Spleen (tissue), 11 donors: ENCODE measurements around the gene KLHL26. TPM values are rescaled to one million over a fixed set of nuclear protein-coding genes. Genes with fewer than 3 reads are reported as not detected.

ENCODE experiments used
- DNase-seq: peaks from one replicate; pipeline ENCODE4 v3.0.0-alpha.2; 2020
- H3K27ac ChIP-seq, 8 donors: fragments of 200-600 bp; sonication (generic) in 7 of 8; 1 replicate in 4 of 8; 2 replicates in 4 of 8; pipeline versions ENCODE4 v1.5.0 to v1.8.0; 2016 to 2021; ENCODE audit warnings: inconsistent platforms in 4 of 8, mild to moderate bottlenecking in 4 of 8, moderate library complexity in 1 of 8
- H3K27me3 ChIP-seq, 7 donors: fragments of 200-600 bp; sonication (generic) in 6 of 7; replicated peaks in 1 of 7; 1 replicate in 4 of 7; 2 replicates in 3 of 7; pipeline versions ENCODE4 v1.5.0 to v1.8.0; 2016 to 2021; ENCODE audit warnings: inconsistent platforms in 3 of 7, mild to moderate bottlenecking in 1 of 7
- H3K36me3 ChIP-seq, 6 donors: fragments of 200-600 bp; sonication (generic) in 5 of 6; 1 replicate in 4 of 6; 2 replicates in 2 of 6; pipeline versions ENCODE4 v1.5.0 to v1.8.0; 2016 to 2021; ENCODE audit warnings: inconsistent platforms in 2 of 6
- H3K4me1 ChIP-seq, 6 donors: fragments of 200-600 bp; sonication (generic) in 5 of 6; 1 replicate in 3 of 6; 2 replicates in 3 of 6; pipeline versions ENCODE4 v1.5.0 to v1.8.0; 2016 to 2021; ENCODE audit warnings: inconsistent platforms in 3 of 6
- H3K4me3 ChIP-seq, 8 donors: fragments of 200-600 bp; sonication (generic) in 7 of 8; 1 replicate in 4 of 8; 2 replicates in 4 of 8; pipeline versions ENCODE4 v1.5.0 to v1.8.0; 2016 to 2021; ENCODE audit warnings: inconsistent platforms in 4 of 8, mild to moderate bottlenecking in 4 of 8, moderate library complexity in 2 of 8
- H3K9me3 ChIP-seq, 8 donors: fragments of 200-600 bp; sonication (generic) in 7 of 8; 1 replicate in 4 of 8; 2 replicates in 4 of 8; pipeline versions ENCODE4 v1.5.0 to v1.8.0; 2016 to 2021; ENCODE audit warnings: inconsistent platforms in 4 of 8
- POLR2A ChIP-seq, 3 donors: fragments of 450-650 bp; IDR thresholded peaks; one replicate each; pipeline ENCODE4 v1.5.1; 2017; ENCODE audit warnings: antibody characterized with exemption in 3 of 3, mild to moderate bottlenecking in 1 of 3
- POLR2AphosphoS5 ChIP-seq, 3 donors: sonication (generic); formaldehyde crosslinking; IDR thresholded peaks; one replicate each; pipeline ENCODE4 v1.5.1; 2017; ENCODE audit warnings: antibody characterized with exemption in 3 of 3
- WGBS, 5 donors: extraction: QIAGEN DNeasy Blood & Tissue Kit in 3 of 5; methylation state at CpG; one replicate each; pipeline versions ENCODE4 v1.1.5 to v1.1.7; 2013 to 2018; 5-methylcytosine and 5-hydroxymethylcytosine counted together
- intact Hi-C: fragments of 100-400 bp; cut with DNase I; formaldehyde crosslinking; loops from one replicate; pipeline ENCODE4 v1.15.0; 2023; ENCODE audit warnings: low total_unique reads
- polyA plus RNA-seq, 3 donors: library from polyadenylated mRNA; stranded (reverse); fragments of 200-250 nt; gene quantifications; one replicate each; pipeline ENCODE4 v1.2.1, GENCODE V29; 2013
- total RNA-seq, 7 donors: library from RNA; depleted of rRNA in 3 of 7; stranded (reverse); fragments of >200 nt in 3 of 7; fragmentation: NEBNext Ultra II Directional in 4 of 7; extraction: Animal tissue kit (Norgen Biotek cat#: 25700) in 4 of 7; gene quantifications; one replicate each; pipeline versions ENCODE4 v1.1.0 to v1.2.1, GENCODE V29; 2016 to 2021
- TF ChIP-seq, protein P1 (sequence below), 11 experiments: fragments of 200-600 bp in 7 of 11; fragments of 450-650 bp in 4 of 11; sonication (generic) in 4 of 11; IDR thresholded peaks in 8 of 11; conservative IDR thresholded peaks in 3 of 11; 1 replicate in 7 of 11; 2 replicates in 4 of 11; pipeline versions ENCODE4 v1.4.0 to v1.8.0; 2016 to 2021; ENCODE audit warnings: antibody characterized with exemption in 11 of 11, inconsistent platforms in 4 of 11, mild to moderate bottlenecking in 1 of 11
- donor health status: healthy with polysubstance abuse.
- donor health status: DM: no; HTN: no; CAD: no; lungs with moderate emphysema.
- donor health status: DM: no; HTN: no; CAD: no.
- donor health status: Bipolar disorder and iron deficiency.
- donor health status: healthy.
- donor health status: DM: no; HTN: no; CAD: no.
- donor health status: DM: yes; HTN: yes; CAD: no.

KLHL26 gene
- total and polyA plus RNA-seq, 10 donors, result 1.7 to 23.1 (median 7.2) TPM

DNA sequence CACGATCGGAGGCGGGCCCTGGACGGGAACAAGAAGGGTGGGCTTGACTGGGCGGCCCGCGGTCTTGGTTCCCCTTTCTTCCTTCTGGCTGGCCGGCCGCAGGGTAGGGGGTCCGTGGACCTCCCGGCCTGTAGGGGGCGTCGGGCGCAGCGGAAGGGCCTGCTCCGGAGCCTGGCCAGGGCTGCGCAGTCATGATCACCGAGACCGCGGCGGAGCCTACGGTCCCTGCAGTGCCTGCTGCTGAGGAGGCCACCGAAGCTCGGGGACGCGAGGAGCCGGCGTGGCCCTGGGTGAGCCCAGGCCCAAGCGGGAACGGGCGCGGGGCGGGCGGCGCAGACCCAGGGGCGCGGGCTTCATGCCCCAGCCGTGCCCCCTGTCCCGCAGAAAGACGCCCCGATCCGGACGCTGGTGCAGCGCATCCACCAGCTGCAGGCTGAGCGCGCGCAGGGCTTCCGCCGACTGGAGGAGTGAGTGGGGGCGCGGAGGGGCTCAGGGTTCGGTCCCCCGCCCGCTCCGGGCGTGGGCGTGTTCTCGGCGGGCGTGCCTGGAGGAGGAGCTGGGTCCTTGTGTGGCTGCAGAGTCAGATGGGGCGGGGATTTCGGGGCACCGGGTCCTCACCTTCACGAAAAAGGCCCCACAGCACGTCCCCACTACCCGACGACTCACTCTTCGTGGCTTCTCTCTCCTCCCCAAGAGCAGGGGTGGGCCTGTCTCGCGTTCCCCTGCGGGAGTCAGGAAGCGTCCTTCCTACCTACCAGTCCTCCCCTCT is 48.0 kb upstream of the KLHL26 start, which contains the start of gene REX1BD:
Gene REX1BD, plus strand, starts transcription at position 188 of the 769 bp plus-strand sequence. Its CDS starts 4 bp downstream, at position 192.
- Histone ChIP-seq H3K27me3 (no peaks in the 10 kb centered on the region), H3K4me1 (peaks cover 18 to 58% (median 37%) of the 10 kb centered on the region in 6 donors), H3K27ac (peak within 1 kb of the TSS; percentile 89 to 96 (median 92)), H3K4me3 (peak within 1 kb of the TSS; percentile 77 to 98 (median 94)), H3K36me3 (peaks cover 0 to 23% (median 13%) of the 10 kb centered on the region in 6 donors), H3K9me3 (no peaks in the 10 kb centered on the region)
- peak; percentile 6 to 71 (median 62) for TF ChIP-seq POLR2A (IDR thresholded peaks at IDR 0.05)
- TF ChIP-seq, protein P1, sequence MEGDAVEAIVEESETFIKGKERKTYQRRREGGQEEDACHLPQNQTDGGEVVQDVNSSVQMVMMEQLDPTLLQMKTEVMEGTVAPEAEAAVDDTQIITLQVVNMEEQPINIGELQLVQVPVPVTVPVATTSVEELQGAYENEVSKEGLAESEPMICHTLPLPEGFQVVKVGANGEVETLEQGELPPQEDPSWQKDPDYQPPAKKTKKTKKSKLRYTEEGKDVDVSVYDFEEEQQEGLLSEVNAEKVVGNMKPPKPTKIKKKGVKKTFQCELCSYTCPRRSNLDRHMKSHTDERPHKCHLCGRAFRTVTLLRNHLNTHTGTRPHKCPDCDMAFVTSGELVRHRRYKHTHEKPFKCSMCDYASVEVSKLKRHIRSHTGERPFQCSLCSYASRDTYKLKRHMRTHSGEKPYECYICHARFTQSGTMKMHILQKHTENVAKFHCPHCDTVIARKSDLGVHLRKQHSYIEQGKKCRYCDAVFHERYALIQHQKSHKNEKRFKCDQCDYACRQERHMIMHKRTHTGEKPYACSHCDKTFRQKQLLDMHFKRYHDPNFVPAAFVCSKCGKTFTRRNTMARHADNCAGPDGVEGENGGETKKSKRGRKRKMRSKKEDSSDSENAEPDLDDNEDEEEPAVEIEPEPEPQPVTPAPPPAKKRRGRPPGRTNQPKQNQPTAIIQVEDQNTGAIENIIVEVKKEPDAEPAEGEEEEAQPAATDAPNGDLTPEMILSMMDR (IDR thresholded peaks at IDR 0.05 in 8 of 11, conservative IDR thresholded peaks at IDR 0.05 in 3 of 11), result peak; percentile 78 to 97 (median 94)
- peak; percentile 90 to 94 (median 93) for TF ChIP-seq POLR2AphosphoS5 (IDR thresholded peaks at IDR 0.05)
- peak; percentile 98 for DNase-seq
- intact Hi-C loops, result no loop called here
- 0 to 1% (median 0%) methylated on average over 21 to 72 of the region's 72 CpGs for WGBS, 5 donors

DNA sequence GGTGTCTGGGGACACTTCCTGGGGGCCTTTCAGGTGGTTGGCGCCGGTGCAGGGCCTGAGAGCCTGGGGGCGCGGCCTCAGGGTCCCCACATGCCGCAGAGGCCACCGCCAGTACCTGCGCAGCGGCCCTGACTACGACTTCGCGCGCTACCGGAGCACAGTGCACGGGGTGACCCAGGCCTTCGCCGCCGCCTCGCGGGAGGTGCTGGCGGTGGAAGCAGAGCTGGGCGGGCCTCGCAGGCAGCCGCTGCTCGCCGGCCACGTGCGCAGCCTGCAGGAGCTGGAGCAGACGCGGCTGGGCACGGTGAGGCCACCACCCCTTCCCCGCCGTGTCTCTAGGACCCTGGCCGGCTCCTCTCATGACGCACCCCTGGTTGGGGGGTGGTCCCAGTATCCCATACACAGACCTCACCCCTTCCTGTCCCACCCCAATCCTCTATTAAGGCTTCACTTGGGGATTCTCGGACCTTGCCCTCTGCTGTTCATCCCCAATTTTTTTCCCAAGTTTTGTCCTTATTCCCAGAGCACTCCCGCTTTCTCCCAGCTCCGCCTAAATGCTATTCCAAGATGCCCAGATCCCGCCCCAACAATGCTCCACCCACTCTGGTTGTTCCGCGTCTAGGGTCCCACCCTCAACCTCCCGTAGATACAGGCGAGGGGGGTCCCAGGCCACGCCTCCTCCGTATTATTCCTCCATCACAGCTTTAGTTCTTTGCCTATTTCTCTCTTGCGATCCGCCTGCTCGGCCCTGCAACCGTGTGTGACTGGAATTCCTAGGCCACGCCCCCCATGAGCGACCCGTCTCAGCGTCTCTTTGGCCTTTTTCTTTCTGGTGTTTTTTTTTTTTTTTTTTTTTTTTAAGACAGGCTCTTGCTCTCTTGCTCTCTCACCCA is 47.2 kb upstream of the KLHL26 start:
- Histone ChIP-seq H3K27me3 (peaks cover 0 to 7% (median 0%) of the 10 kb centered on the region in 7 donors), H3K9me3 (no peaks in the 10 kb centered on the region), H3K36me3 (peaks cover 0 to 23% (median 13%) of the 10 kb centered on the region in 6 donors), H3K4me3 (peak overlapping the region; percentile 77 to 98 (median 94)), H3K4me1 (peaks cover 19 to 67% (median 46%) of the 10 kb centered on the region in 6 donors), H3K27ac (peak overlapping the region; percentile 89 to 96 (median 92))
- no peak for TF ChIP-seq POLR2A (IDR thresholded peaks at IDR 0.05)
- TF ChIP-seq, protein P1 (IDR thresholded peaks at IDR 0.05 in 8 of 11, conservative IDR thresholded peaks at IDR 0.05 in 3 of 11), result peak in 5 of 11 experiments; percentile 16 to 51 (median 23)
- 14 to 29% (median 18%) methylated on average over 39 to 52 of the region's 52 CpGs for WGBS, 5 donors
- peak; percentile 93 for DNase-seq
- intact Hi-C loops, result loop anchor here (5.0 kb wide), 1 partner anchor 258 kb away; no protein-coding TSS in a partner anchor

DNA sequence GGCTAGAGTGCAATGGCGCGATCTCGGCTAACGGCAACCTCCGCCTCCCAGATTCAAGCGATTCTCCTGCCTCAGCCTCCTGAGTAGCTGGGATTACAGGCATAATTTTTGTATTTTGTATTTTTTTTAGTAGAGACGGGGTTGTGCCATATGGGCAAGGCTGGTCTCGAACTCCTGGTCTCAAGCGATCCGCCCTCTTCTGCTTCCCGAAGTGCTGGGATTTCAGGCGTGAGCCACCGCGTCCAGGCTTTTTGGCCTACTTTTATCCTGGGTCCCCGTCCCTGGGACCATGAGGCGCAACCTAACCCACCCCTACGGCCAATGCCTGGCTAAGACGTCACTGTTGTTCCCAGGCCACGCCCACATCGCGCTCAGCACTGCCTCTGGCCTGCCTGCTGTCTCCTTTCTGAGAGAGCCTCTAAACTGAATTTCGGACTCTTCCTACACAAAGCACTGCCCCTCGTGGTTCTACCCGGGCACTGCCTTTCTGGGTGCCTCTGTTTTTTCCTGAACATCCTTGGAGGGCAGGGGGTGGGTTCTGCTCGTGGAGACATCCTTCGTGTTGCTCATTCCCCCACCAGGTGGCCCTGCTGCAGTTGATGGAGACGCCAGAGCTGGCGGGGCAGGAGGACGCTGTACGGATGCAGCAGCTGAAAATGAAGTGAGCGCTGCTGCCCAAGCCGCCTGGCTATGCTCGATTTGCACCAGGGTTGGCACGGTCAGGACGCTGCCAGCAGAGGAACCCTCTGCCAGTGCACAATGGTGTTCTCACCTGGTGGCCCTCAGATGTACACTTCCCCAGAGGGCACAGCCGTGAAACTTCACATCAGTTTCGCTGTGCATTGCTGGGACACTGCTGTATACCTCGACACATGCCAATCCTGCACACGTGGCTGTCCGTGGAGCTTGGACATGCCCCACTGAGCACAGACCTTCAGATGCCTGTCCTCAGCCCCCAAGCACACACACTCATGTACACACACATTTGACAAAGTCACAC is 46.3 kb upstream of the KLHL26 start:
- H3K27me3 ChIP-seq, result peaks cover 0 to 17% (median 0%) of the 10 kb centered on the region in 7 donors
- 74 to 85% (median 78%) methylated on average over 38 to 40 of the region's 40 CpGs for WGBS, 5 donors
- no peaks in the 10 kb centered on the region for H3K9me3 ChIP-seq
- DNase-seq, result no peak
- intact Hi-C loops, result loop anchor here (5.0 kb wide), 1 partner anchor 257 kb away; no protein-coding TSS in a partner anchor
- H3K27ac ChIP-seq, result peak overlapping the region in 6 of 8 donors; percentile 89 to 96 (median 92)
- peak overlapping the region in 4 of 8 donors; percentile 77 to 94 (median 89) for H3K4me3 ChIP-seq
- H3K36me3 ChIP-seq, result peaks cover 0 to 23% (median 13%) of the 10 kb centered on the region in 6 donors
- TF ChIP-seq POLR2AphosphoS5 (IDR thresholded peaks at IDR 0.05), result no peak
- TF ChIP-seq, protein P1 (IDR thresholded peaks at IDR 0.05 in 8 of 11, conservative IDR thresholded peaks at IDR 0.05 in 3 of 11), result peak in 3 of 11 experiments; percentile 19 to 41 (median 24)
- peaks cover 28 to 71% (median 54%) of the 10 kb centered on the region in 6 donors for H3K4me1 ChIP-seq
